ENCODE results near the gene PRPF6.

DNA sequence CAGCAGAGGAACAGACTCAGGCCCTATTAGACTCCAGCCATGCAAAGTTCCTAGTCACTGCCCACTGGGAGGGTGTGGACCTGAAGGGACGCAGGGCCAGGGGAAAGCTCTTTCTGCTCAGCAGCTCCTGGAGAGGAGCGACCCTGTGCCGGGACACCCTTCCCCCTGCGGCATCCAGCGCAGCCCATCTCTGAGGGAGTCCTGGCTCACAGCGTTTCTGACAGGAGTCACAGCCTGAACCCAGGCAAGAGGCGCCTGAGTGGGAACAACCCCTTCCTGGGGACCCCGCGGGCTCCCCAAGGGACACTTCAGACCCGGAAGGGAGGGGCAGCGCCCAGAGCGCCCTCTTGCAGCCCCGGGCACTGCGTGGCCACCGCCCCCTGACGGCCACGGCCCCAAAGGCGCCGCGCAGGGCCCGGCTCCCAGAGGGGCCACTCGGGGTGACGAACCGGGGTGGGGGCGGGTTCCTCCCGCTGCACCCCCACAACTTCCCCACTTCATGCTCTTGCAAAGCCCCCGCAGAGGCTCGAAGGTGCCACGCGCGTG is 25.6 kb upstream of the PRPF6 start:
- TF ChIP-seq, protein P1, sequence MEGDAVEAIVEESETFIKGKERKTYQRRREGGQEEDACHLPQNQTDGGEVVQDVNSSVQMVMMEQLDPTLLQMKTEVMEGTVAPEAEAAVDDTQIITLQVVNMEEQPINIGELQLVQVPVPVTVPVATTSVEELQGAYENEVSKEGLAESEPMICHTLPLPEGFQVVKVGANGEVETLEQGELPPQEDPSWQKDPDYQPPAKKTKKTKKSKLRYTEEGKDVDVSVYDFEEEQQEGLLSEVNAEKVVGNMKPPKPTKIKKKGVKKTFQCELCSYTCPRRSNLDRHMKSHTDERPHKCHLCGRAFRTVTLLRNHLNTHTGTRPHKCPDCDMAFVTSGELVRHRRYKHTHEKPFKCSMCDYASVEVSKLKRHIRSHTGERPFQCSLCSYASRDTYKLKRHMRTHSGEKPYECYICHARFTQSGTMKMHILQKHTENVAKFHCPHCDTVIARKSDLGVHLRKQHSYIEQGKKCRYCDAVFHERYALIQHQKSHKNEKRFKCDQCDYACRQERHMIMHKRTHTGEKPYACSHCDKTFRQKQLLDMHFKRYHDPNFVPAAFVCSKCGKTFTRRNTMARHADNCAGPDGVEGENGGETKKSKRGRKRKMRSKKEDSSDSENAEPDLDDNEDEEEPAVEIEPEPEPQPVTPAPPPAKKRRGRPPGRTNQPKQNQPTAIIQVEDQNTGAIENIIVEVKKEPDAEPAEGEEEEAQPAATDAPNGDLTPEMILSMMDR (IDR thresholded peaks at IDR 0.05): peak in 6 of 7 experiments; percentile 8 to 40 (median 26)
- no peak for TF ChIP-seq POLR2A (IDR thresholded peaks at IDR 0.05)

Data from body of pancreas (tissue), 4 donors.